CD4-positive, alpha-beta T cell (primary cell): Measurements from ENCODE around the gene ASIC3. TPM values are rescaled to one million over a fixed set of nuclear protein-coding genes. Genes with fewer than 3 reads are reported as not detected.
A peak's percentile ranks its signal among the peaks of the same experiment; 100 is the strongest.

Experiments used
- ATAC-seq: fragments of 200-7000 bp; cut with Tn5 transposase; one replicate; pipeline ENCODE4 v1.10.0; 2022; ENCODE audit warnings: mild to moderate bottlenecking; ENCODE audit not compliant: poor library complexity
- CTCF ChIA-PET: fragments of 350-600 bp; sonication (Branson Sonifier 250); formaldehyde crosslinking; loops from one replicate; lab custom pipeline; 2021; ENCODE audit warnings: antibody characterized with exemption, inconsistent platforms; lab: Charles Lee
- POLR2A ChIA-PET: fragments of 350-600 bp; sonication (Branson Sonifier 250); formaldehyde crosslinking; loops from one replicate; lab custom pipeline; 2021; ENCODE audit warnings: antibody characterized with exemption, inconsistent platforms; lab: Charles Lee
- DNase-seq, 14 experiments: peaks; one replicate each; pipeline ENCODE4 v3.0.0-alpha.2; 2013 to 2020; ENCODE audit warnings: mixed read lengths in 2 of 14
- H3K27ac ChIP-seq, 2 donors: one replicate each; pipeline versions ENCODE4 v1.5.1 to v1.7.0; 2013; ENCODE audit warnings: low read length in 2 of 2, low read depth in 1 of 2, mild to moderate bottlenecking in 1 of 2
- H3K27me3 ChIP-seq, 2 experiments: 1 replicate in 1 of 2; 2 replicates in 1 of 2; pipeline versions ENCODE4 v1.6.1 to v1.7.0; 2013; ENCODE audit warnings: low read length in 2 of 2, control low read depth in 1 of 2, mild to moderate bottlenecking in 1 of 2, moderate library complexity in 1 of 2; ENCODE audit not compliant: insufficient read depth in 2 of 2, control insufficient read depth in 1 of 2
- H3K36me3 ChIP-seq: one replicate; pipeline ENCODE4 v1.6.1; 2013; ENCODE audit warnings: low read length, control low read depth; ENCODE audit not compliant: insufficient read depth
- H3K4me1 ChIP-seq: one replicate; pipeline ENCODE4 v1.6.1; 2013; ENCODE audit warnings: low read length, control low read depth; ENCODE audit not compliant: insufficient read depth
- H3K4me3 ChIP-seq: one replicate; pipeline ENCODE4 v1.5.1; 2013; ENCODE audit warnings: mild to moderate bottlenecking, low read length, moderate library complexity
- H3K9me3 ChIP-seq, 2 experiments: 1 replicate in 1 of 2; 2 replicates in 1 of 2; pipeline versions ENCODE4 v1.6.1 to v1.7.0; 2013; ENCODE audit warnings: low read length in 2 of 2, mild to moderate bottlenecking in 2 of 2, control low read depth in 1 of 2, moderate library complexity in 1 of 2; ENCODE audit not compliant: control insufficient read depth in 1 of 2, insufficient read depth in 1 of 2
- H3K27ac Mint-ChIP-seq: one replicate; pipeline ENCODE4 v1.8.0; 2020; ENCODE audit warnings: mixed read lengths
- H3K27me3 Mint-ChIP-seq: one replicate; pipeline ENCODE4 v1.8.0; 2021; ENCODE audit warnings: mixed read lengths
- H3K36me3 Mint-ChIP-seq: one replicate; pipeline ENCODE4 v1.8.0; 2021; ENCODE audit warnings: low read depth, mixed read lengths
- H3K4me1 Mint-ChIP-seq: one replicate; pipeline ENCODE4 v1.8.0; 2021; ENCODE audit warnings: low read depth, mixed read lengths
- H3K4me3 Mint-ChIP-seq: one replicate; pipeline ENCODE4 v1.8.0; 2020; ENCODE audit warnings: mild to moderate bottlenecking, mixed read lengths
- H3K9me3 Mint-ChIP-seq: one replicate; pipeline ENCODE4 v1.8.0; 2020; ENCODE audit warnings: mixed read lengths
- CTCF ChIP-seq: fragments of 200-600 bp; IDR thresholded peaks from one replicate; pipeline ENCODE4 v1.8.0; 2022; ENCODE audit warnings: antibody characterized with exemption, mild to moderate bottlenecking
- intact Hi-C, 2 experiments: fragments of 100-400 bp; cut with DNase I in 1 of 2; cut with micrococcal nuclease in 1 of 2; formaldehyde crosslinking; loops; one replicate each; pipeline versions ENCODE4 v1.15.1 to v1.9.0; 2023 to 2025; cut with DNase I, micrococcal nuclease
- total RNA-seq, 174 experiments: library from RNA in 2 of 174; stranded (reverse) in 2 of 174; gene quantifications; one replicate each; pipeline ENCODE4 v1.2.3 and lab custom pipeline; 2021 to 2026

Gene ASIC3
- total RNA-seq, 2 experiments from 2014 or later: 13.8 to 15.2 TPM

- H3K4me3 Mint-ChIP-seq: peak overlapping the region; percentile 82
- peaks cover 52% of the 10 kb centered on the region for H3K4me1 Mint-ChIP-seq
- intact Hi-C loops: loop anchor here (5.0 to 10.0 kb wide), 3 partner anchors 38 to 916 kb away; partner anchors contain the start of genes CDK5 (in 2 of the 2) and SLC4A2 (in 2 of the 2)
Observed at GRCh38 chr7:151019130-151019447, 29.2 kb upstream of the ASIC3 start.

GRCh38 chr7:151020231-151020630 is 28.1 kb upstream of the ASIC3 start:
- H3K4me3 Mint-ChIP-seq: peak overlapping the region; percentile 65
- H3K4me3 ChIP-seq: no peak overlapping the region
- no peaks in the 10 kb centered on the region for H3K36me3 ChIP-seq
- no peaks in the 10 kb centered on the region for H3K9me3 Mint-ChIP-seq
- H3K4me1 Mint-ChIP-seq: peaks cover 42% of the 10 kb centered on the region
- peaks cover 43% of the 10 kb centered on the region for H3K4me1 ChIP-seq
- ChIA-PET POLR2A (interaction anchor here (4.7 kb wide), 1 partner anchor 11 kb away, joined by 50 read pairs; no protein-coding TSS in a partner anchor), CTCF (interaction anchor here (3.4 to 4.6 kb wide), 2 partner anchors 8 to 57 kb away, joined by 15 to 39 read pairs; partner anchors contain the start of gene ABCB8)
- no peak for DNase-seq
- TF ChIP-seq CTCF: no peak
- H3K9me3 ChIP-seq: no peaks in the 10 kb centered on the region
- H3K27me3 ChIP-seq: peaks cover 4 to 7% of the 10 kb centered on the region in 2 experiments
- intact Hi-C loops: no loop called here
- peaks cover 10% of the 10 kb centered on the region for H3K27me3 Mint-ChIP-seq
- H3K27ac Mint-ChIP-seq: peak overlapping the region; percentile 56
- ATAC-seq: no peak
- peaks cover 4% of the 10 kb centered on the region for H3K36me3 Mint-ChIP-seq
- H3K27ac ChIP-seq: no peak overlapping the region

More at GRCh38 chr7:151019130-151019447, 29.2 kb upstream of the ASIC3 start:
- Histone ChIP-seq H3K27me3 (peaks cover 4 to 7% of the 10 kb centered on the region in 2 experiments), H3K4me1 (peaks cover 55% of the 10 kb centered on the region), H3K4me3 (peak overlapping the region; percentile 19), H3K9me3 (no peaks in the 10 kb centered on the region), H3K27ac (no peak overlapping the region), H3K36me3 (no peaks in the 10 kb centered on the region)
- Mint-ChIP-seq H3K36me3 (peaks cover 8% of the 10 kb centered on the region), H3K27ac (peak overlapping the region; percentile 47), H3K9me3 (no peaks in the 10 kb centered on the region), H3K27me3 (peaks cover 10% of the 10 kb centered on the region)
- DNase-seq: no peak
- no peak for ATAC-seq
- no peak for TF ChIP-seq CTCF
- POLR2A ChIA-PET: interaction anchor here (0.6 to 4.7 kb wide), 13 partner anchors 9 to 538 kb away, joined by 3 to 50 read pairs (median 4); partner anchors contain the start of genes ABCB8 and FASTK
- CTCF ChIA-PET: interaction anchor here (0.8 to 4.6 kb wide), 14 partner anchors 9 to 81 kb away, joined by 3 to 39 read pairs (median 6); partner anchors contain the start of gene ABCB8

GRCh38 chr7:151023232-151023631 is 25.1 kb upstream of the ASIC3 start:
- Mint-ChIP-seq H3K4me3 (no peak overlapping the region), H3K27ac (no peak overlapping the region), H3K36me3 (peaks cover 4% of the 10 kb centered on the region), H3K4me1 (peaks cover 34% of the 10 kb centered on the region), H3K27me3 (peaks cover 10% of the 10 kb centered on the region), H3K9me3 (no peaks in the 10 kb centered on the region)
- intact Hi-C loops: no loop called here
- Histone ChIP-seq H3K4me3 (no peak overlapping the region), H3K27ac (no peak overlapping the region), H3K4me1 (peaks cover 24% of the 10 kb centered on the region), H3K27me3 (peaks cover 4 to 7% of the 10 kb centered on the region in 2 experiments), H3K9me3 (no peaks in the 10 kb centered on the region), H3K36me3 (no peaks in the 10 kb centered on the region)
- ChIA-PET POLR2A (no interaction called here), CTCF (no interaction called here)
- no peak for TF ChIP-seq CTCF
- DNase-seq (no peak), ATAC-seq (no peak)
